SK-N-SH (cell line): ENCODE measurements around the gene DDX4. TPM values are rescaled to one million over a fixed set of nuclear protein-coding genes. Genes with fewer than 3 reads are reported as not detected.

Source experiments
- CTCF ChIA-PET: fragments of 300-600, 350-600 bp; formaldehyde crosslinking; extraction: SDS; loops from one replicate; lab custom pipeline; 2021; lab: Yijun Ruan, JAX
- POLR2A ChIA-PET: fragments of 350-600 bp; sonication (Branson Sonifier 250); formaldehyde crosslinking; extraction: SDS; loops from one replicate; lab custom pipeline; 2020; ENCODE audit warnings: antibody characterized with exemption, inconsistent platforms; lab: Yijun Ruan, JAX
- DNase-seq: peaks from one replicate; pipeline ENCODE4 v3.0.0; 2012
- H2AFZ ChIP-seq: fragments of 200-600 bp; sonication (generic); 2 replicates; pipeline ENCODE4 v1.8.1; 2016; ENCODE audit warnings: antibody characterized with exemption, mild to moderate bottlenecking, low read depth
- H3F3A ChIP-seq: fragments of 200-600 bp; sonication (generic); replicated peaks from 2 replicates; pipeline ENCODE3; 2016; ENCODE audit warnings: antibody characterized with exemption, mild to moderate bottlenecking; ENCODE audit not compliant: insufficient read depth
- H3K27ac ChIP-seq, 2 experiments: fragments of 200-500 bp in 1 of 2; fragments of 200-600 bp in 1 of 2; sonication (Bioruptor generic) in 1 of 2; sonication (generic), shearing (Covaris generic) in 1 of 2; 2 replicates each; pipeline versions ENCODE4 v1.5.1 to v1.6.1; 2014 to 2016; ENCODE audit warnings: low read depth in 2 of 2, inconsistent platforms in 1 of 2, low read length in 1 of 2, mild to moderate bottlenecking in 1 of 2, mixed read lengths in 1 of 2
- H3K27me3 ChIP-seq: fragments of 200-600 bp; sonication (generic), shearing (Covaris generic); 2 replicates; pipeline ENCODE4 v1.6.1; 2016; ENCODE audit warnings: mixed run types; ENCODE audit not compliant: insufficient read depth
- H3K36me3 ChIP-seq, 2 experiments: fragments of 200-500 bp in 1 of 2; fragments of 200-600 bp in 1 of 2; sonication (Bioruptor generic) in 1 of 2; sonication (generic) in 1 of 2; replicated peaks in 1 of 2; 2 replicates each; pipeline versions ENCODE3 to v1.5.1; 2014 to 2016; ENCODE audit warnings: low read length in 1 of 2, mild to moderate bottlenecking in 1 of 2; ENCODE audit not compliant: insufficient read depth in 2 of 2, control insufficient read depth in 1 of 2
- H3K4me1 ChIP-seq, 2 experiments: fragments of 200-500 bp in 1 of 2; fragments of 200-600 bp in 1 of 2; sonication (Bioruptor generic) in 1 of 2; sonication (generic), shearing (Covaris generic) in 1 of 2; 2 replicates each; pipeline versions ENCODE4 v1.5.1 to v1.6.1; 2014 to 2016; ENCODE audit warnings: low read depth in 1 of 2, low read length in 1 of 2, mixed run types in 1 of 2; ENCODE audit not compliant: insufficient read depth in 2 of 2, control insufficient read depth in 1 of 2
- H3K4me2 ChIP-seq: fragments of 200-600 bp; sonication (generic), shearing (Covaris generic); 2 replicates; pipeline ENCODE4 v1.6.1; 2017; ENCODE audit warnings: mixed run types
- H3K4me3 ChIP-seq, 2 experiments: fragments of 200-500 bp in 1 of 2; fragments of 200-600 bp in 1 of 2; sonication (Bioruptor generic) in 1 of 2; sonication (generic), shearing (Covaris generic) in 1 of 2; 2 replicates each; pipeline versions ENCODE4 v1.5.1 to v1.8.1; 2014 to 2016; ENCODE audit warnings: low read depth in 2 of 2, inconsistent platforms in 1 of 2, low read length in 1 of 2, mild to moderate bottlenecking in 1 of 2, mixed read lengths in 1 of 2, moderate library complexity in 1 of 2
- H3K79me2 ChIP-seq: fragments of 200-600 bp; sonication (generic); 2 replicates; pipeline ENCODE4 v1.8.1; 2017; ENCODE audit warnings: mild to moderate bottlenecking; ENCODE audit not compliant: insufficient read depth
- H3K9ac ChIP-seq: fragments of 200-600 bp; sonication (generic); 2 replicates; pipeline ENCODE4 v1.6.1; 2017; ENCODE audit warnings: mixed run types
- H3K9me2 ChIP-seq: fragments of 200-600 bp; sonication (generic); 2 replicates; pipeline ENCODE4 v1.6.1; 2017; ENCODE audit warnings: mixed run types
- H3K9me3 ChIP-seq: fragments of 200-600 bp; sonication (generic); 2 replicates; pipeline ENCODE4 v1.6.1; 2017; ENCODE audit warnings: mixed run types, mild to moderate bottlenecking, moderate library complexity
- H4K20me1 ChIP-seq: fragments of 200-600 bp; sonication (generic); 2 replicates; pipeline ENCODE4 v1.6.1; 2017; ENCODE audit warnings: mild to moderate bottlenecking, mixed run types; ENCODE audit not compliant: insufficient read depth
- CTCF ChIP-seq: fragments of 200-600 bp; sonication (generic); IDR thresholded peaks from 2 replicates; pipeline ENCODE4 v1.6.1; 2017; ENCODE audit warnings: antibody characterized with exemption, mild to moderate bottlenecking, moderate library complexity
- ELF1 ChIP-seq: IDR thresholded peaks from 2 replicates; pipeline ENCODE4 v1.4.0; 2012
- FOXJ3 ChIP-seq: sonication (generic); formaldehyde crosslinking; IDR thresholded peaks from 2 replicates; pipeline ENCODE4 v1.5.1; 2020; ENCODE audit warnings: mild to moderate bottlenecking, missing genetic modification reagents
- GATA2 ChIP-seq: sonication (generic); formaldehyde crosslinking; IDR thresholded peaks from 2 replicates; pipeline ENCODE4 v1.5.0; 2020; ENCODE audit warnings: mild to moderate bottlenecking, missing genetic modification reagents
- IRF3 ChIP-seq: fragments of 150-350 bp; IDR thresholded peaks from 2 replicates; pipeline ENCODE4 v1.6.1; 2016; ENCODE audit warnings: mild to moderate bottlenecking, low read depth, low read length
- JUND ChIP-seq: IDR thresholded peaks from 2 replicates; pipeline ENCODE4 v1.4.0; 2012
- MAX ChIP-seq: IDR thresholded peaks from 2 replicates; pipeline ENCODE4 v1.4.0; 2012; ENCODE audit warnings: low read depth
- MEF2A ChIP-seq: IDR thresholded peaks from 2 replicates; pipeline ENCODE4 v1.4.0; 2012; ENCODE audit warnings: low read depth, borderline replicate concordance
- NFIC ChIP-seq: IDR thresholded peaks from 2 replicates; pipeline ENCODE4 v1.4.0; 2012; ENCODE audit warnings: borderline replicate concordance
- NRF1 ChIP-seq: IDR thresholded peaks from 2 replicates; pipeline ENCODE4 v1.6.1; 2012; ENCODE audit warnings: low read depth, mild to moderate bottlenecking, low read length
- RAD21 ChIP-seq: IDR thresholded peaks from 2 replicates; pipeline ENCODE4 v1.6.1; 2012; ENCODE audit warnings: mild to moderate bottlenecking, low read length
- RFX5 ChIP-seq: IDR thresholded peaks from 2 replicates; pipeline ENCODE4 v1.6.1; 2012; ENCODE audit warnings: mild to moderate bottlenecking, improper control_type of control experiment, low read length
- TCF12 ChIP-seq: IDR thresholded peaks from 2 replicates; pipeline ENCODE4 v1.4.0; 2012
- ZBTB33 ChIP-seq: IDR thresholded peaks from 2 replicates; pipeline ENCODE4 v1.4.0; 2012; ENCODE audit warnings: low read depth, borderline replicate concordance
- WGBS: methylation state at CpG from one replicate; pipeline ENCODE4 v1.1.6; 2017; ENCODE audit warnings: low lambda C conversion rate; 5-methylcytosine and 5-hydroxymethylcytosine counted together
- polyA plus RNA-seq, 3 experiments: library from polyadenylated mRNA; depleted of rRNA; stranded (reverse); fragments of >200 nt; gene quantifications; 2 replicates each; pipeline ENCODE4 v1.2.3, GENCODE V29; 2012

Gene DDX4
- polyA plus RNA-seq, 1 of the 3 experiments (the other 2 are of a cell fraction), result not detected

GRCh38 chr5:55701462-55702103 lies 36.3 kb upstream of the DDX4 start:
- H2AFZ ChIP-seq, result no peak overlapping the region
- no peaks in the 10 kb centered on the region for H3K9me3 ChIP-seq
- no peak for DNase-seq
- no peaks in the 10 kb centered on the region for H3K27me3 ChIP-seq
- 94% methylated on average over 3 of the region's 3 CpGs for WGBS
- H3K27ac ChIP-seq, result no peak overlapping the region
- no peak overlapping the region for H3K4me2 ChIP-seq
- POLR2A ChIA-PET, result interaction anchor here (0.6 kb wide), 1 partner anchor 21 kb away, joined by 3 read pairs; no protein-coding TSS in a partner anchor
- peaks cover 3% of the 10 kb centered on the region for H3F3A ChIP-seq
- H3K9me2 ChIP-seq, result no peaks in the 10 kb centered on the region; the same call in 1 of the 2 replicates
- no peak overlapping the region for H3K4me3 ChIP-seq
- TF ChIP-seq CTCF (no peak), ZBTB33 (no peak), NRF1 (no peak), IRF3 (no peak), TCF12 (no peak), RAD21 (no peak), NFIC (no peak), MAX (no peak), JUND (no peak), MEF2A (no peak), RFX5 (no peak), GATA2 (CRISPR knock-in tag) (no peak), FOXJ3 (no peak), ELF1 (no peak)
- TF ChIP-seq, all 33 proteins: peak for 0
- no peak overlapping the region for H3K9ac ChIP-seq
- no peaks in the 10 kb centered on the region for H4K20me1 ChIP-seq
- peaks cover 28 to 32% of the 10 kb centered on the region in 2 experiments for H3K36me3 ChIP-seq
- no peaks in the 10 kb centered on the region for H3K79me2 ChIP-seq
- no peaks in the 10 kb centered on the region for H3K4me1 ChIP-seq
- CTCF ChIA-PET, result interaction anchor here (1.0 to 1.6 kb wide), 2 partner anchors 10 kb away, joined by 3 to 10 read pairs; no protein-coding TSS in a partner anchor
